Lung (tissue), 12 donors: Measurements from ENCODE around the gene PKHD1. TPM values are rescaled to one million over a fixed set of nuclear protein-coding genes. Genes with fewer than 3 reads are reported as not detected.

ENCODE experiments used
- ATAC-seq: fragments of 200-7000 bp; cut with Tn5 transposase; one replicate; pipeline ENCODE4 v1.9.1; 2020; ENCODE audit warnings: moderate number of reproducible peaks; ENCODE audit not compliant: insufficient read depth, low FRiP score
- DNase-seq, 3 donors: peaks; one replicate each; pipeline ENCODE4 v3.0.0-alpha.2; 2013 to 2017
- H3K27ac ChIP-seq, 2 donors: one replicate each; pipeline ENCODE4 v1.5.1; 2013; ENCODE audit warnings: mild to moderate bottlenecking in 2 of 2, moderate library complexity in 2 of 2, control low read depth in 1 of 2, inconsistent platforms in 1 of 2, low read depth in 1 of 2, low read length in 1 of 2
- H3K27me3 ChIP-seq, 3 donors: one replicate each; pipeline ENCODE4 v1.5.1; 2013; ENCODE audit warnings: low read length in 2 of 3; ENCODE audit not compliant: control insufficient read depth in 3 of 3, insufficient read depth in 3 of 3
- H3K36me3 ChIP-seq, 4 donors: one replicate each; pipeline ENCODE4 v1.5.1; 2013; ENCODE audit warnings: low read length in 4 of 4, mild to moderate bottlenecking in 1 of 4, moderate library complexity in 1 of 4; ENCODE audit not compliant: control insufficient read depth in 4 of 4, insufficient read depth in 4 of 4
- H3K4me1 ChIP-seq, 5 donors: one replicate each; pipeline ENCODE4 v1.5.1; 2013; ENCODE audit warnings: low read length in 5 of 5, mild to moderate bottlenecking in 2 of 5, moderate library complexity in 1 of 5; ENCODE audit not compliant: control insufficient read depth in 5 of 5, insufficient read depth in 5 of 5
- H3K4me3 ChIP-seq: one replicate; pipeline ENCODE4 v1.5.1; 2013; ENCODE audit warnings: mild to moderate bottlenecking, control low read depth, moderate library complexity
- H3K9ac ChIP-seq, 2 donors: one replicate each; pipeline ENCODE4 v1.5.1; 2013; ENCODE audit warnings: low read length in 2 of 2, control low read depth in 1 of 2; ENCODE audit not compliant: insufficient read depth in 1 of 2
- H3K9me3 ChIP-seq, 4 donors: one replicate each; pipeline ENCODE4 v1.5.1; 2013; ENCODE audit warnings: low read length in 3 of 4, mild to moderate bottlenecking in 1 of 4, moderate library complexity in 1 of 4; ENCODE audit not compliant: control insufficient read depth in 4 of 4, insufficient read depth in 3 of 4
- WGBS, 2 donors: extraction: QIAGEN DNeasy Blood & Tissue Kit; methylation state at CpG; one replicate each; pipeline ENCODE4 v1.1.7; 2013; 5-methylcytosine and 5-hydroxymethylcytosine counted together
- polyA plus RNA-seq, 2 donors: library from polyadenylated mRNA; stranded (reverse); fragments of 200-250 nt; gene quantifications; one replicate each; pipeline ENCODE4 v1.2.1, GENCODE V29; 2013
- total RNA-seq, 2 donors: library from RNA; depleted of rRNA in 1 of 2; stranded (reverse); fragments of >200 nt in 1 of 2; gene quantifications; one replicate each; pipeline ENCODE4 v1.2.1, GENCODE V29; 2014 to 2021
- TF ChIP-seq, protein P1 (sequence below): IDR thresholded peaks from 2 replicates; pipeline ENCODE4 v1.5.1; 2012; ENCODE audit warnings: mild to moderate bottlenecking; ENCODE audit errors: control extremely low read depth, extremely low read depth
- donor health status: control.
- donor health status: control.
- donor health status: Bipolar disorder and iron deficiency.
- donor health status: healthy.
- donor health status: DM: yes; HTN: yes; CAD: no.

Gene PKHD1
- total and polyA plus RNA-seq, 4 donors, result 0.01 to 6.1 (median 0.09) TPM

- Histone ChIP-seq H3K36me3 (no peaks in the 10 kb centered on the region), H3K9ac (no peak overlapping the region), H3K4me3 (no peak overlapping the region), H3K4me1 (no peaks in the 10 kb centered on the region), H3K27ac (no peak overlapping the region), H3K9me3 (no peaks in the 10 kb centered on the region), H3K27me3 (no peaks in the 10 kb centered on the region)
- 31 to 48% methylated on average over 6 of the region's 6 CpGs for WGBS, 2 donors
- TF ChIP-seq, protein P1, sequence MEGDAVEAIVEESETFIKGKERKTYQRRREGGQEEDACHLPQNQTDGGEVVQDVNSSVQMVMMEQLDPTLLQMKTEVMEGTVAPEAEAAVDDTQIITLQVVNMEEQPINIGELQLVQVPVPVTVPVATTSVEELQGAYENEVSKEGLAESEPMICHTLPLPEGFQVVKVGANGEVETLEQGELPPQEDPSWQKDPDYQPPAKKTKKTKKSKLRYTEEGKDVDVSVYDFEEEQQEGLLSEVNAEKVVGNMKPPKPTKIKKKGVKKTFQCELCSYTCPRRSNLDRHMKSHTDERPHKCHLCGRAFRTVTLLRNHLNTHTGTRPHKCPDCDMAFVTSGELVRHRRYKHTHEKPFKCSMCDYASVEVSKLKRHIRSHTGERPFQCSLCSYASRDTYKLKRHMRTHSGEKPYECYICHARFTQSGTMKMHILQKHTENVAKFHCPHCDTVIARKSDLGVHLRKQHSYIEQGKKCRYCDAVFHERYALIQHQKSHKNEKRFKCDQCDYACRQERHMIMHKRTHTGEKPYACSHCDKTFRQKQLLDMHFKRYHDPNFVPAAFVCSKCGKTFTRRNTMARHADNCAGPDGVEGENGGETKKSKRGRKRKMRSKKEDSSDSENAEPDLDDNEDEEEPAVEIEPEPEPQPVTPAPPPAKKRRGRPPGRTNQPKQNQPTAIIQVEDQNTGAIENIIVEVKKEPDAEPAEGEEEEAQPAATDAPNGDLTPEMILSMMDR, result no peak
- peak in 1 of 3 donors; percentile 8 for DNase-seq
- ATAC-seq, result no peak
Measured at GRCh38 chr6:51753635-51754034, 333.8 kb downstream of the PKHD1 start.

DNA sequence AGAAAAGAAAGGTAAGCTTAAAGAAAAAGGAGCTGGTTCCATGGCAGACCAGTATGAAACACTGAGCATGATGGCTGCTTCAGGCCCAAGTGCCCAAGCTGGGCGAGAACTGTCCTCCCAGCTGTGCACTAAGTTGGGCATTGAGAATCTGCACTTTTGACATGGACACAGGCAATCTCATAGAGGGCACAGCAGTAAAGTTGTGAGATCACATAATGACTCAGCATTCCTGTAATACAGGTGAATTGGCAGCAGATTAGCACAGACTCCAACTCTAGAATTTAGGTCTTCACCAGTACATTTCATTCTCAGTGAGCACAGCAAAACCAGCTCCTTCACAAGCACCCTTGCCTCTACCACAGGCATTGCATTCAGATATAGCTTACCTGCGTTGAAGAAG, 343.4 kb downstream of the PKHD1 start:
- WGBS, 2 donors, result 84 to 88% methylated on average over 2 of the region's 2 CpGs
- H3K4me1 ChIP-seq, result no peaks in the 10 kb centered on the region

GRCh38 chr6:51740658-51741057, 346.8 kb downstream of the PKHD1 start:
- Histone ChIP-seq H3K9me3 (no peaks in the 10 kb centered on the region), H3K27ac (no peak overlapping the region), H3K4me1 (no peaks in the 10 kb centered on the region), H3K36me3 (no peaks in the 10 kb centered on the region), H3K27me3 (no peaks in the 10 kb centered on the region), H3K9ac (no peak overlapping the region), H3K4me3 (no peak overlapping the region)
- WGBS, 2 donors, result 75 to 86% methylated on average over 2 of the region's 2 CpGs
- TF ChIP-seq, protein P1, result no peak
- no peak for DNase-seq
- ATAC-seq, result no peak

More for the DNA sequence above, 343.4 kb downstream of the PKHD1 start:
- H3K27me3 ChIP-seq, result no peaks in the 10 kb centered on the region
- no peak for ATAC-seq
- no peak for DNase-seq
- H3K9me3 ChIP-seq, result no peaks in the 10 kb centered on the region
- H3K9ac ChIP-seq, result no peak overlapping the region
- H3K36me3 ChIP-seq, result no peaks in the 10 kb centered on the region
- H3K27ac ChIP-seq, result no peak overlapping the region
- TF ChIP-seq, protein P1, result no peak
- H3K4me3 ChIP-seq, result no peak overlapping the region

DNA sequence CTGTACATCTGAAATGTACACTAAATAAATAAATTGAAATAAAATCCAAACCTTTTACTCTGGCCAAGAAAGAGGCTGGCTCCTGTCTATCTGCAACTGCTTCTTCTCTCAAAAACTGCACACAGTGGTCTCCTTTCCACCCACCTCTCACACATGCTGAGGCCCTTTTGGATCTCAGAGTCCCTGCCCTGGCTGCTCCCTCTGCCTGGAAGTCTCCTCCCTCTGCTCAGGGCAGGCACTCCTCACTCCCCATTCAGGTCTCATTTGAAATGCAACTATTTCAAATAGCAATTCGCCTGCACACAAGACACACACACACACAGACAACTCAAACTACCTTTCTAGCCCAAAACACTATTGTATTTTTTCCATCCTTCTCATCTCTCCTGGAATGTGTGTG, 348.8 kb downstream of the PKHD1 start:
- no peaks in the 10 kb centered on the region for H3K4me1 ChIP-seq
- H3K27me3 ChIP-seq, result no peaks in the 10 kb centered on the region
- DNase-seq (no peak), ATAC-seq (no peak)
- no peaks in the 10 kb centered on the region for H3K9me3 ChIP-seq
- WGBS, 2 donors, result 74 to 93% methylated on average over 1 of the region's 1 CpG
- H3K4me3 ChIP-seq, result no peak overlapping the region
- no peak overlapping the region for H3K9ac ChIP-seq
- TF ChIP-seq, protein P1, result no peak
- no peak overlapping the region for H3K27ac ChIP-seq
- H3K36me3 ChIP-seq, result no peaks in the 10 kb centered on the region
